ENCODE results near the gene NRXN3.

Gene NRXN3

DNA sequence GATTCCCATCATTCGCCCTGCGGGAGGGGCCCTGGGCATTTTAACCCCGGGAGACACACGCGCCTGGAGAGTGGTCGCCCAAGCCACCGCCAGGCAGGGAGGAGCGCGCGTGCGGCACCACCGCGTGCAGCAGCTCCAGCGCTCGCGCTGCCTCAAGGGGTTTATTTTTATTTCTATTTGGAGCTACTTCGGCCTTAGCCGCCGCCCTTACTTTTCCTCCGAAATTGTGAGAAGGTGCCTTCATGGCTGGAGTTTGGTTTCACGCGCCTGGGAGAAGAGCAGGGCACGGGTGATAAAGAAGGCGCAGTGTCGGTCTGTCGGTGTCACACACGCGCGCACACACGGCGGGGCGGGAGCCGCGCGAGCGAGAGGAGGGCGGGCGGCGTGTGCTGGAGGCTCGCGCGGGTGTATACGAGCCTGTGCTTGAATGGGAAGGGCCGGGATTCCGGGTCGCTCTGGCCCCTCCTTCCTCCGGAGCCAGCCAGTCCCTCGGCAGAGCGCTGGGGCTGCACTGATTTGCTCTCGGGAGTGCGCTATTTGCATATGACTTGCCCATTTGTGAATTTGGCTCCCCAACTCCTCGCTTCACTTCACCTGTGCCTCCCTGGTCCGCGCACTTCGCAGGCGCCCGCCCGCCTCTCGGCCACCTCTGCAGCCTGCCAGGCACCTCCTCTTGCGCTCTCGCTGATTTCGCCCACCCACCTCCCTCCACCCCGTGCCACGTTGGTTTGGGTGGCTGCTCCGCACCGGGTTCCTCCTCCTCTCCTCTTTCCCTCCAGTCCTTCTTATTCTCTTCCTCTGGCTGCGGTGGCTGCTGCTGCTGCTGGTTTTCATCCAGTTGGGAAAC lies 1108.8 kb downstream of the NRXN3 start:
- Mint-ChIP-seq H3K36me3 (ENCODE audit: low read depth) (no peaks in the 10 kb centered on the region), H3K9me3 (no peaks in the 10 kb centered on the region), H3K4me1 (ENCODE audit: low read depth) (no peaks in the 10 kb centered on the region), H3K27ac (no peak overlapping the region), H3K4me3 (no peak overlapping the region), H3K27me3 (ENCODE audit: low read depth) (peaks cover 54% of the 10 kb centered on the region)

DNA sequence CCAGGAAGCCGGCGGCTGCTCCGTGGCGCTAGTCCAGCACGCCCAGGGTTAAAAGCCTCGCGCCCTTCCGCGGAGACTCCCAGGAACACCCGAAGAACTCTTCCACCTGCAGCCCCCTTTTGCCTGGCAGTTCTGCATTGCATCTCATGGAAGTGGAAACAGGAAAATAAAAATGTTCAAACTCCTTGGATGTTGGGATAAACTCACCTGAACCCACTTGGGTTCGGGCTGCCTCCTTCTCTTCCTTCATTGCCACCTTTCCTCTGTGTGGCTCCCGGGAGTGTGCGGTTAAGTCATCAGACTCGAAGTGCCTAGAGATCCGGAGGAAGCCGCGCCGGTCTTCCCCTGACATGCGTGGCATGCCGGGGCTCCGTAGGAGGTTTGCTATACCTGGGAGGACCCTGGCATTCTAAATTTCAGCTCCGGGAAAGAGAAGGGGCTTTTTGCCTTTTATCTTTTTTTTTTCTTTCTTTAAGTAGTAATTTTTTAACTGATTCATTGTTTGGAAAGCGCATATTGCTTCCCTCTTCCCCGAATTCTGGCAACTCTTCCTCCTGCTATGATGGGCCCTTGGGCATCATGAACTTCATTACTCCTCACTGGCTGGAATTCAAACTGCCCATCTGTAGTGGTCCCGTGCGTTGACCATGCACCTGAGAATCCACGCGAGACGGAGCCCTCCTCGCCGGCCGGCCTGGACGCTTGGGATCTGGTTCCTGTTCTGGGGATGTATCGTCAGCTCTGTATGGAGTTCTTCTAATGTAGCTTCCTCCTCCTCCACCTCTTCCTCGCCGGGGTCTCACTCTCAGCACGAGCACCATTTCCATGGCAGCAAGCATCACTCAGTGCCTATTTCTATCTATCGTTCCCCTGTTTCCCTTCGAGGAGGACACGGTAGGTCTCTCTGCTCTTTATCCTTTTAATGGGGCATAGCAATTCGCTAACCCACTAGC lies 1109.7 kb downstream of the NRXN3 start:
- Mint-ChIP-seq H3K27me3 (ENCODE audit: low read depth) (peaks cover 54% of the 10 kb centered on the region), H3K4me3 (no peak overlapping the region), H3K4me1 (ENCODE audit: low read depth) (no peaks in the 10 kb centered on the region), H3K27ac (no peak overlapping the region), H3K36me3 (ENCODE audit: low read depth) (no peaks in the 10 kb centered on the region), H3K9me3 (no peaks in the 10 kb centered on the region)

DNA sequence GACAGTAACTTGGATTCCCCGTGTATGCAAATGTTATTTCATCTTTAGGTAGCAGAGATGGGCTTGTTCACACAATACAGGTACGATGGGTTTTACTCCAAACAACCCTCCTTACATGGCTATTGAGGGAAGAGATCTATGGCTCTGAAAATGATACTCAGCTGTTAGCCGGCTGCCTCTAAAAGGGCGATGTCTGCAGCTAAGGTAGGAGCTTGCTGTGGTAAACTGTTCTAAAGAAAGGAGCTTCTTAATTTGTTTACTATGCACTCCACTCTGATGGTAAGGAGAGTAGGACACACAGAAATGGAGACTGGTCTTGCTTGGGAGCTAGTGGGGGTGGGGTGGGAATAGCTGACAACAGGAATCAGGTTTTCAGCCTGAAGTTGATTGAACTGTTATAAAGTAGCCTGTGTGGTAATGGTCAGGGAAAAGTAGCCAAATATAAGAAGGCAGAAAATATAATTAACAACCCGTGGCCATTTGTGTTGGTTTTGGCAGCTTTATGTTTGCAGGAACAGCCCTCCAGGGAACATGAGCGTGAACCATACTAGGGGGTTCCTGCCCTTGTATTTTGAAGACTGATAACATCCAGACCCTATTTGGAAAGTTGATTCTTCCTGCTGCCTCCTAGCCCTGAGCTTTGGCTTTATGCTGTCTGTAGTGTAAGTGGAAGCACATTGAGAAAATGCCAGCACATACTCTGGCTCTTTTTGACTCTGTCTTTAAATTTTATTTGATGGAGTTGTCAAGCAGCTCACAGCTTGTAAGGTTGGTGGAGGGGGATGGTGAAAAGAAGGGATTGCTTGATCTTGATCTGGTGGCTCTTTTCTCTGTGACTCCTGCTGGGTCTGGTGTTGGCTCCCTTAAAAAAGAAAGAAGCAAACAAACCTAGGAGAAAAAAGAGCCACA lies 1111.3 kb downstream of the NRXN3 start:
- peaks cover 54% of the 10 kb centered on the region for H3K27me3 Mint-ChIP-seq (ENCODE audit: low read depth)
- H3K4me1 Mint-ChIP-seq (ENCODE audit: low read depth): no peaks in the 10 kb centered on the region

DNA sequence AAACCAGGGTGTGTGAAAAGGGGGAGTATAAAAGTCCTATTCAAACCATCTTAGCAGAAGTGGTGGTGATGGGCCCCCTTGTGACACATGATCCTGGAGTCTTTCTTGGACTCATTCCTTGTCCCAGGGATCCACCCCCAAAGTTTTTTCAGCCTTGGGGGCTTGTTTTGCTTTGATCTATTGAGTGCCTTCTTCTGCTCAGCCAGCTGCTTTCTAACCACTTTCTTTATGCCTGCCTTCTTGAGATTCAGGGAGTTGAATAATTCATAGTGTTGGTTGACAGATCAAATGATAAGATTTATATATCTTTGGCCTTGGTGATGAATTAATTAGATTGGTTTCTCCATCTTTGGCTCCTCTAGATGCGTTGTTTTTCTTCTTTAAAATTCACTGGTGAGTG lies 1114.4 kb downstream of the NRXN3 start:
- peaks cover 30% of the 10 kb centered on the region for H3K27me3 Mint-ChIP-seq (ENCODE audit: low read depth)
- no peaks in the 10 kb centered on the region for H3K9me3 Mint-ChIP-seq
- no peak overlapping the region for H3K27ac Mint-ChIP-seq
- no peaks in the 10 kb centered on the region for H3K4me1 Mint-ChIP-seq (ENCODE audit: low read depth)
- no peaks in the 10 kb centered on the region for H3K36me3 Mint-ChIP-seq (ENCODE audit: low read depth)
- H3K4me3 Mint-ChIP-seq: no peak overlapping the region

More for the DNA sequence above, 1111.3 kb downstream of the NRXN3 start:
- H3K36me3 Mint-ChIP-seq (ENCODE audit: low read depth): no peaks in the 10 kb centered on the region
- no peak overlapping the region for H3K4me3 Mint-ChIP-seq
- no peak overlapping the region for H3K27ac Mint-ChIP-seq
- H3K9me3 Mint-ChIP-seq: no peaks in the 10 kb centered on the region

DNA sequence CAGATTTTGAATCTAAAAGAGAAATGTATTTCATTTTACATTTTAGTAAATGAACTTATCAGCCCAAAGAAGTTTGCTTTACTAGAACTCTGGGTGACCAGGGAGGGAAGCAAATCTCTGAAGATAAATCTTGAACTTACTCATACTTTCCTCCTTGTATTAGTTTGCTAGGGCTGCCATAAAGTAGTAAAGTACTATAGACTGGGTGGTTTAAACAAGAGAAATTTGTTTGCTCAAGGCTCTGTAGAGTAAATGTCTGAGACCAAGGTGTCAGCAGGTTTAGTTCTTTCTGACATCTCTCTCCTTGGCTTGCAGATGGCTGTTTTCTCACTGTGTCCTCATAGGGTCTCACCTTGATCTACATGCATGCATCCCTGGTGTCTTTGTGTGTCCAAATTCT lies 1115.1 kb downstream of the NRXN3 start:
- H3K4me1 Mint-ChIP-seq (ENCODE audit: low read depth): no peaks in the 10 kb centered on the region
- no peak overlapping the region for H3K4me3 Mint-ChIP-seq
- H3K36me3 Mint-ChIP-seq (ENCODE audit: low read depth): no peaks in the 10 kb centered on the region
- H3K27ac Mint-ChIP-seq: no peak overlapping the region
- no peaks in the 10 kb centered on the region for H3K9me3 Mint-ChIP-seq
- peaks cover 23% of the 10 kb centered on the region for H3K27me3 Mint-ChIP-seq (ENCODE audit: low read depth)

DNA sequence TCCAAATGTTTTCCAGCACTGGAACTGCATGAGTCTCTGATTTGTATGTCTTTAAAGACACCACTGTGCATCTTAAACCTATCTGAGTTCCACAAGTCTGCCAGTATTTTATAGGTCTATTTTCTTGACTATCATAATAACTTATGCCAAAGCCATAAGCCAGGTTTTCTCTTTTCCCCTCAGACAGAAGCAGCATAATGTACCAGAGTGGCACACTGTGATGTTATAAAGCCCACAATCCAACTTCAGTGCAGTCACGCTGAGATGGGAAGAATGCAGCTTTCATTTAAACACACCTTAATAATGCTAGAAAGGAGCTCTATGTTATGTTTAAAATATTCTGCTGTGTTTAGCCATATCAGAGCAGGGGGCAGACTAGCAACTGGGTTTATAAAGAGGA lies 1117.8 kb downstream of the NRXN3 start:
- H3K4me3 Mint-ChIP-seq: no peak overlapping the region
- no peaks in the 10 kb centered on the region for H3K36me3 Mint-ChIP-seq (ENCODE audit: low read depth)
- H3K9me3 Mint-ChIP-seq: no peaks in the 10 kb centered on the region
- H3K27me3 Mint-ChIP-seq (ENCODE audit: low read depth): no peaks in the 10 kb centered on the region
- no peak overlapping the region for H3K27ac Mint-ChIP-seq
- H3K4me1 Mint-ChIP-seq (ENCODE audit: low read depth): no peaks in the 10 kb centered on the region

DNA sequence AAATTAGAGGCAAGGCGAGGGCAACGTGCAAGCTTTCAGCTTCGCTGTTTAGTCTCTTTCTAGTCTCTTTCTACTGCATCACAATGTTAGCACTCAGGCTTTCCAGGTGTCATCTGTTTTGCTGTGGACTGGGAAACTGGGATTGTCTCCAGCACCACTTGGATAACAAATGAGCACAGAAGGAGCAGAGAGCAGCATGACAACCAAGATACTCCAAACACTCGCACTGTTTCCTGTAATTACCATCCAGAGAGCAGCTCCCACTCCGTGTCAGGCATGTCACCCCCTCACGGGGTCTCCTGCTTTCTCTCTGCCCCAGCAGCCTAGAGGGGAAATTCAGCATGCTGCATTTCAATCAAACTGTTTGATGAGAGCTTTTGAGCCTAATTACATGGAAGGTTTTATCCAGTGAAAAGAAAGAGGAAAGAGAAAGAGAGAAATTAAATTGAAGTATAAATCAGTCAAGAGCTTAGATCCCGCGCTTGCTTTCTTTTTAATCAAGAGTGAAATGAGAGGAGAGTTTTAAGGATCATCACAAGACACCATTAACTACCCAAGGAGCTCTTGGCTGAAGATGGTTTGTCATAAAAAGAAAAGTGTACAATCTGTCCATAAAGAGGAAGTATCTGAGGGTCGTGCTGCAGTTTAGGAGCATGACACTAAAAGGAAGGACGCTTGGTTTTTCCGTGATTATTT lies 1123.5 kb downstream of the NRXN3 start:
- H3K4me3 Mint-ChIP-seq: no peak overlapping the region
- no peaks in the 10 kb centered on the region for H3K36me3 Mint-ChIP-seq (ENCODE audit: low read depth)
- H3K27me3 Mint-ChIP-seq (ENCODE audit: low read depth): no peaks in the 10 kb centered on the region

DNA sequence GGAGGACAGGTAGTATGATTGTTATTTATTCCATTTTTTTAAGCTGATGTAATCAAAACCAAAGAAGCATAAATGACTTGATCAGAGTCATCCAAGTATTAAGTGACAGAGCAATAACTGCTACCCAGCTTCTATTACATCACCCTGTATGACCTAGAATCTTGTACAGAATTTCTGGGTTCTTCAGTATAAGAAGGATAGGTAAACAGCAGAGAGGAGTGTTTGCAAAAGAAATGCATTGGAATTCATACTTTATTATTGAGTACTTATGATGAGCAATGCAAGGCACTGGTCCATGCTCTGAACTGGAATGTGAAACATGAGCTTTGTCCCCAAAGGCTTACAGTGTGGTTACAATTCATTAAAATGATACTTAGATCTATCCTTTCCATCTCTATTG lies 1124.3 kb downstream of the NRXN3 start:
- H3K9me3 Mint-ChIP-seq: no peaks in the 10 kb centered on the region
- H3K27ac Mint-ChIP-seq: no peak overlapping the region
- H3K4me1 Mint-ChIP-seq (ENCODE audit: low read depth): no peaks in the 10 kb centered on the region
- no peaks in the 10 kb centered on the region for H3K27me3 Mint-ChIP-seq (ENCODE audit: low read depth)
- H3K36me3 Mint-ChIP-seq (ENCODE audit: low read depth): no peaks in the 10 kb centered on the region
- no peak overlapping the region for H3K4me3 Mint-ChIP-seq

More for the DNA sequence above, 1123.5 kb downstream of the NRXN3 start:
- Mint-ChIP-seq H3K4me1 (ENCODE audit: low read depth) (no peaks in the 10 kb centered on the region), H3K9me3 (no peaks in the 10 kb centered on the region), H3K27ac (no peak overlapping the region)

DNA sequence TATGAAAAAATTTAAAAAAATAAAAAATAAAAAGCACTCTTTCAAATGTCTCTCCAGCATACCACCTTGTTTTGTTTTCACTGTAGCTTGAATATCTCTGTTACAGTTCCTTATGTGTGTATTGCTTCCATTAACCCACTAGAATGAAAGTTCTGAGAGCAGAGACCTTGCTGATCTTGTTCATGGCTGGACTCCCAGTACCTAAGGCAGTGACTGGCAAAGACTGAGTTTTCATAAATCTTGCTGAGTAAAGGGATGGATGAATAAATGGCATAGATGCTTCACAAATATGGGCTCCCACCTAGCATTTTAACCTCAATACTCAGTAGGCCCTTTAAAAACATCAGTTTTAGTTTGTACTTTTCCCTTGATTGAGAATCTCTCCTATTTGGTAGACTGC lies 1125.2 kb downstream of the NRXN3 start:
- no peak overlapping the region for H3K27ac Mint-ChIP-seq
- no peaks in the 10 kb centered on the region for H3K36me3 Mint-ChIP-seq (ENCODE audit: low read depth)
- H3K4me3 Mint-ChIP-seq: no peak overlapping the region
- peaks cover 2% of the 10 kb centered on the region for H3K9me3 Mint-ChIP-seq
- no peaks in the 10 kb centered on the region for H3K4me1 Mint-ChIP-seq (ENCODE audit: low read depth)
- H3K27me3 Mint-ChIP-seq (ENCODE audit: low read depth): no peaks in the 10 kb centered on the region

DNA sequence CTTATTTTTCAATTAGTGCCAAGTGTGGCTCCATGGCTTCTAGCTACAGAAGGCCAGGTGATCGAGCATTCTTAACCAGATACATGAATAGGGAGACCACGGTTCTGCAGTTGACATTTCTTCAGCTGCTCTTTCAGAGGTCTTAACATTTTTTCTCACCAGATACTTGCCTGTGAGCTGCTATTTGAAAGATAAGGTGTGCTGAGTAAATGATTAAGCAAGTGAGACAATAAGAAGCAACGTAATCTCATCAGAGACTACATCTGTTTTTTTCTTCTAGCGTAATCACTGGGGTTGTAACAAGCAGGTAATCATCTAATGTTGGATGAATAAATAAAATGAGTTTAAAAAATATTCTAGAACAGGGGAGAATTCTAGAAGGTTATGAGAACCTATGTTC lies 1128.2 kb downstream of the NRXN3 start:
- Mint-ChIP-seq H3K27me3 (ENCODE audit: low read depth) (no peaks in the 10 kb centered on the region), H3K27ac (no peak overlapping the region), H3K36me3 (ENCODE audit: low read depth) (no peaks in the 10 kb centered on the region), H3K9me3 (peaks cover 6% of the 10 kb centered on the region), H3K4me3 (no peak overlapping the region), H3K4me1 (ENCODE audit: low read depth) (no peaks in the 10 kb centered on the region)

DNA sequence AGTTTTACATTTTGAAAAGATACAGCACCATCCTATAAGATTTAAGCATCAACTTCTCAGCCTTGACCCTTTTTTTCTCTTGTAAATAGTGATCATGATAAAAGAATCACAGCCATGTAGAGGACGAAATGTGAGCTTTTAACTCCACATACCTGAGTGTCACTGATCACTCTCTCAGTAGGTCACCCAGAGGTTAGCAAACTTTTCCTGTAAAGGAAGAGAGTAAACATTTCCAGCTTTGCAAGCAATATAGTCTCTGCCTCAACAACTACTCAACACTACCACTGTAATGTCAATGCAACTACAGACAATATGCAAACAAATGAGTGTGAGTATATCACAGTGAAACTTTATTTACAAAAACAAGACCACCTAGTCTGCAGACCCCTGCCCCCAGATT lies 1129.0 kb downstream of the NRXN3 start:
- Mint-ChIP-seq H3K4me3 (no peak overlapping the region), H3K27ac (no peak overlapping the region), H3K9me3 (peaks cover 6% of the 10 kb centered on the region), H3K27me3 (ENCODE audit: low read depth) (no peaks in the 10 kb centered on the region), H3K4me1 (ENCODE audit: low read depth) (no peaks in the 10 kb centered on the region), H3K36me3 (ENCODE audit: low read depth) (no peaks in the 10 kb centered on the region)

DNA sequence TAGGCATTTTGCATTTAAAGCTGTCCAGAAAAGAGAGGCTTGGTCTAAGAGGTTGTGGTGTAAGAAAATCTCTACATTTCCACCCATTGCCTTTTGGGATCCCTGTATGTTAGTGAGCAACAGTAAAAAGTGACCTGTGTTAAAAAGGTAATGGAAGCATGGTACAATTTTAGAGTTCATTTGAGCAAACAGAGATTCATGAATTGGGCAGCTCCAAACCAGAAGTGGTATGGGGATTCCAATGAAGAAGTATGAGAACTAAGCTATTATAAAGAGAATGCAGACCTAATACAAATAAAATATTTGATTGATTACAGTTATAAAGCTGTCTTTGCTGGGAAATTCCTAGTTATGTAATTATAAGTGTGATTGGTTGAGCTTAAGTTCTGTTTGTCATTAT lies 1134.1 kb downstream of the NRXN3 start:
- H3K27ac Mint-ChIP-seq: no peak overlapping the region

DNA sequence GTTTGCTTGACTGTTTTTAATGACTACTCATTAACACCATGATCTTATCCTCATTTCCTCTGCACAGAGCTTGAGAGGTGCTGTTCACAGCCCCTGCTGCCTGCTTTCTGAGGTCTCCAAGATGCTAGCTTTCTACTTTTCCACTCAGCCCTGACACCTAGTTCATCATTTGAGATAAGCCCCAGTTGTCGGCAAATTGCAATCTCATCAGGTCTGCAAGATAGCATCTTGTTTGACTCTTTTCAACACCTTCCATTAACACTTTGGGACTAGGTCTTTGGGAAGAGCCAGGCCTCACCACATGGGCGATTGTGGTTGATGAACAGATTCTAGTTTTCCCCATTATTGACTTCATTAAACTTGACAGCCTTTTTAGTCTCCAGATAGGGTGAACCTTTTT lies 1136.4 kb downstream of the NRXN3 start:
- no peak overlapping the region for H3K4me3 Mint-ChIP-seq
- H3K9me3 Mint-ChIP-seq: no peaks in the 10 kb centered on the region
- H3K27ac Mint-ChIP-seq: no peak overlapping the region
- no peaks in the 10 kb centered on the region for H3K36me3 Mint-ChIP-seq (ENCODE audit: low read depth)
- no peaks in the 10 kb centered on the region for H3K4me1 Mint-ChIP-seq (ENCODE audit: low read depth)
- H3K27me3 Mint-ChIP-seq (ENCODE audit: low read depth): no peaks in the 10 kb centered on the region

More for the DNA sequence above, 1134.1 kb downstream of the NRXN3 start:
- Mint-ChIP-seq H3K9me3 (peaks cover 6% of the 10 kb centered on the region), H3K36me3 (ENCODE audit: low read depth) (no peaks in the 10 kb centered on the region), H3K4me3 (no peak overlapping the region), H3K4me1 (ENCODE audit: low read depth) (no peaks in the 10 kb centered on the region), H3K27me3 (ENCODE audit: low read depth) (no peaks in the 10 kb centered on the region)

DNA sequence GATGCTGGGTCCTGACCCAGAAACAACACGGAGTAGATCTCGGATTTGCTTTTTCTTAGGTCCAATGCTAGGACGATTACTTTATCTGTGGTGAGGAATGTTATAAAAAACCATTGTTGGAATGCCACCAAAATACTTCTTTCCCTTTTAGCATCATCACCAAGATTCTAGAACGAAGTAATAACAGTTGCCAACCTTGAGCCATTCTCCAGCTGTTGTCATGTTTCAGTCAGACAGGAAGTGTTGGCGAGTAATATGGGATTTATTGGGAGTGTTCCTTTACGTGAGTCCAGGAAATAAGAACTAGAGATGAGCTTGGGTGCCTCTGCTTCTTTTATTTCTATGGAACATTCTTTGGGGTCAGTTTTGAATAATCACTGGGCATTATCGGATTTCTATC lies 1148.2 kb downstream of the NRXN3 start:
- H3K4me3 Mint-ChIP-seq: no peak overlapping the region
- H3K27ac Mint-ChIP-seq: no peak overlapping the region
- no peaks in the 10 kb centered on the region for H3K9me3 Mint-ChIP-seq
- no peaks in the 10 kb centered on the region for H3K27me3 Mint-ChIP-seq (ENCODE audit: low read depth)
- no peaks in the 10 kb centered on the region for H3K4me1 Mint-ChIP-seq (ENCODE audit: low read depth)
- H3K36me3 Mint-ChIP-seq (ENCODE audit: low read depth): no peaks in the 10 kb centered on the region
